K562 treated with DMSO at 1 percent for 12 hours (cell line): ENCODE data around the gene TAF11L6. TPM values are rescaled to one million over a fixed set of nuclear protein-coding genes. Genes with fewer than 3 reads are reported as not detected.

Experiments used
- total RNA-seq: library from RNA; unstranded; fragments of 300-600 nt; gene quantifications from 2 replicates; pipeline ENCODE4 v1.2.3, GENCODE V29; 2022; ENCODE audit not compliant: insufficient read depth

The TAF11L6 gene
- not detected in 2 replicates for total RNA-seq

DNA sequence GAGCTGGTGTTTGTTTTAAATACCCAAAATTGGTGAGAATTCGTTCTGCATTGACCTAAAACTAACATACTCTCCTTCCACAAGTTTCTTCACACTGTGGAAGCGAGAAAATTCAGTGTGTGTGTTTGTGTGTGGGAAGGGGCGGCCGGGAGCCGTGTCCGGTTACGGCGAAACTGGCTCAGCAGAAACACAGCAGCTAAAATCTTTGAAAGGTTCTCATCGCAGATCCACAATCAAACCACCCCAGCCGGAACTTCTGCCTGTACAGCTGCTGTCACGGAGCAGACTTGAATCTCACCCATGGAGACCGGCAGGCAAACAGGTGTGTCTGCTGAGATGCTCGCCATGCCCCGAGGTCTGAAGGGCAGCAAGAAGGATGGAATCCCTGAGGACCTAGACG lies at the start of gene TAF11L6:
Gene TAF11L6 (plus strand): TSS at position 301 of the 400 bp plus-strand sequence.

DNA sequence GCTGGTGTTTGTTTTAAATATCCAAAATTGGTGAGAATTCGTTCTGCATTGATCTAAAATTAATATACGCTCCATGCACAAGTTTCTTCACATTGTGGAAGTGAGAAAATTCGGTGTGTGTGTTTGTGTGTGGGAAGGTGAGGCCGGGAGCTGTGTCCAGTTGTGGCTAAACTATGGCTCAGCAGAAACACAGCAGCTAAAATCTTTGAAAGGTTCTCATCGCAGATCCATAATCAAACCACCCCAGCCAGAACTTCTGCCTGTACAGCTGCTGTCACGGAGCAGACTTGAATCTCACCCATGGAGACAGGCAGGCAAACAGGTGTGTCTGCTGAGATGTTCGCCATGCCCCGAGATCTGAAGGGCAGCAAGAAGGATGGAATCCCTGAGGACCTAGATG lies 30.5 kb upstream of the TAF11L6 start, which contains the start of gene TAF11L2:
Gene TAF11L2 (plus strand): TSS at position 301 of the 400 bp plus-strand sequence.

DNA sequence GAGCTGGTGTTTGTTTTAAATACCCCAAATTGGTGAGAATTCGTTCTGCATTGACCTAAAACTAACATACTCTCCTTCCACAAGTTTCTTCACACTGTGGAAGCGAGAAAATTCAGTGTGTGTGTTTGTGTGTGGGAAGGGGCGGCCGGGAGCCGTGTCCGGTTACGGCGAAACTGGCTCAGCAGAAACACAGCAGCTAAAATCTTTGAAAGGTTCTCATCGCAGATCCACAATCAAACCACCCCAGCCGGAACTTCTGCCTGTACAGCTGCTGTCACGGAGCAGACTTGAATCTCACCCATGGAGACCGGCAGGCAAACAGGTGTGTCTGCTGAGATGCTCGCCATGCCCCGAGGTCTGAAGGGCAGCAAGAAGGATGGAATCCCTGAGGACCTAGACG lies 10.4 kb upstream of the TAF11L6 start, which contains the start of gene TAF11L3:
Gene TAF11L3 (plus strand): TSS at position 301 of the 400 bp plus-strand sequence.

DNA sequence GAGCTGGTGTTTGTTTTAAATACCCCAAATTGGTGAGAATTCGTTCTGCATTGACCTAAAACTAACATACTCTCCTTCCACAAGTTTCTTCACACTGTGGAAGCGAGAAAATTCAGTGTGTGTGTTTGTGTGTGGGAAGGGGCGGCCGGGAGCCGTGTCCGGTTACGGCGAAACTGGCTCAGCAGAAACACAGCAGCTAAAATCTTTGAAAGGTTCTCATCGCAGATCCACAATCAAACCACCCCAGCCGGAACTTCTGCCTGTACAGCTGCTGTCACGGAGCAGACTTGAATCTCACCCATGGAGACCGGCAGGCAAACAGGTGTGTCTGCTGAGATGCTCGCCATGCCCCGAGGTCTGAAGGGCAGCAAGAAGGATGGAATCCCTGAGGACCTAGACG lies 7.0 kb upstream of the TAF11L6 start, which contains the start of gene TAF11L4:
Gene TAF11L4 (plus strand): TSS at position 301 of the 400 bp plus-strand sequence.

DNA sequence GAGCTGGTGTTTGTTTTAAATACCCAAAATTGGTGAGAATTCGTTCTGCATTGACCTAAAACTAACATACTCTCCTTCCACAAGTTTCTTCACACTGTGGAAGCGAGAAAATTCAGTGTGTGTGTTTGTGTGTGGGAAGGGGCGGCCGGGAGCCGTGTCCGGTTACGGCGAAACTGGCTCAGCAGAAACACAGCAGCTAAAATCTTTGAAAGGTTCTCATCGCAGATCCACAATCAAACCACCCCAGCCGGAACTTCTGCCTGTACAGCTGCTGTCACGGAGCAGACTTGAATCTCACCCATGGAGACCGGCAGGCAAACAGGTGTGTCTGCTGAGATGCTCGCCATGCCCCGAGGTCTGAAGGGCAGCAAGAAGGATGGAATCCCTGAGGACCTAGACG lies 3.5 kb upstream of the TAF11L6 start, which contains the start of gene TAF11L5:
Gene TAF11L5 (plus strand): TSS at position 301 of the 400 bp plus-strand sequence.

Other genes starting within 250 kb of the TAF11L6 start
- gene TAF11L2, start 30.4 kb upstream of the TAF11L6 start, total RNA-seq = not detected in 2 replicates
- gene TAF11L3, start 10.3 kb upstream of the TAF11L6 start, total RNA-seq = not detected in 2 replicates
- gene TAF11L4, start 6.9 kb upstream of the TAF11L6 start, total RNA-seq = not detected in 2 replicates
- gene TAF11L5, start 3.4 kb upstream of the TAF11L6 start, total RNA-seq = not detected in 2 replicates
- not detected in 2 replicates for gene TAF11L7, start 57.1 kb downstream of the TAF11L6 start, total RNA-seq
- gene TAF11L8, start 62.3 kb downstream of the TAF11L6 start, total RNA-seq = not detected in 2 replicates
- not detected in 2 replicates for gene TAF11L9, start 65.7 kb downstream of the TAF11L6 start, total RNA-seq
- not detected in 2 replicates for gene TAF11L10, start 69.2 kb downstream of the TAF11L6 start, total RNA-seq
- gene TAF11L11, start 75.5 kb downstream of the TAF11L6 start, total RNA-seq = not detected in 2 replicates
- gene TAF11L12, start 81.7 kb downstream of the TAF11L6 start, total RNA-seq = not detected in 2 replicates
- gene TAF11L13, start 103.4 kb downstream of the TAF11L6 start, total RNA-seq = not detected in 2 replicates
- not detected in 2 replicates for gene TAF11L14, start 105.8 kb downstream of the TAF11L6 start, total RNA-seq